Activated CD8-positive, alpha-beta memory T cell treated with anti-CD3 and anti-CD28 coated beads for 1 hour (primary cell): ENCODE data around the gene SMG5.
"Not testable (repeated sequence)": the region's sequence is repeated elsewhere in the genome, so short reads cannot be mapped to it uniquely, and the experiment has no call there.

Source experiments
- DNase-seq, 2 donors: peaks; one replicate each; pipeline ENCODE4 v3.0.0-alpha.2; 2020; ENCODE audit warnings: low read depth in 1 of 2; ENCODE audit errors: extremely low read depth in 1 of 2

Gene SMG5

GRCh38 chr1:156216361-156217086, 66.1 kb downstream of the SMG5 start:
- DNase-seq, result not testable (repeated sequence)

- no peak for DNase-seq
Observed at GRCh38 chr1:156214024-156214748, 68.4 kb downstream of the SMG5 start.

- DNase-seq, result no peak
Observed at GRCh38 chr1:156213644-156213966, 69.0 kb downstream of the SMG5 start.

GRCh38 chr1:156212833-156213643, 69.6 kb downstream of the SMG5 start, which contains the start of gene PMF1:
Gene PMF1 (plus strand): TSS chr1:156213007. CDS start chr1:156213016, 9 bp downstream.
- DNase-seq, result peak; percentile 88 to 93

GRCh38 chr1:156212130-156212529, 70.5 kb downstream of the SMG5 start:
- DNase-seq, result no peak

GRCh38 chr1:156211243-156211642, 71.4 kb downstream of the SMG5 start:
- no peak for DNase-seq

GRCh38 chr1:156204686-156205085, 77.9 kb downstream of the SMG5 start:
- no peak for DNase-seq

GRCh38 chr1:156203331-156203730, 79.3 kb downstream of the SMG5 start:
- DNase-seq, result no peak

- no peak for DNase-seq
Observed at GRCh38 chr1:156200044-156200443, 82.6 kb downstream of the SMG5 start.
